ENCODE data around the gene ZBTB17.
"Not testable (repeated sequence)": the region's sequence is repeated elsewhere in the genome, so short reads cannot be mapped to it uniquely, and the experiment has no call there.

- TF ChIP-seq MXI1 (IDR thresholded peaks at IDR 0.05; ENCODE audit: low read depth, low read length); AFF1 (IDR thresholded peaks at IDR 0.05; ENCODE audit: low read depth in 1 of 2, partially characterized antibody in 2 of 2); ZFX (CRISPR knock-in tag; IDR thresholded peaks at IDR 0.05); RUNX1 (IDR thresholded peaks at IDR 0.05; ENCODE audit: low read depth); NFYB (IDR thresholded peaks at IDR 0.05; ENCODE audit: extremely low read depth, insufficient read length); RCOR1 (IDR thresholded peaks at IDR 0.05; ENCODE audit: borderline replicate concordance in 1 of 2, low read depth in 2 of 2, low read length in 2 of 2); HMG20B (CRISPR knock-in tag; IDR thresholded peaks at IDR 0.05); TGIF2 (CRISPR knock-in tag; IDR thresholded peaks at IDR 0.05); EP300 (IDR thresholded peaks at IDR 0.05; ENCODE audit: low read length); SMAD2 (IDR thresholded peaks at IDR 0.05; ENCODE audit: low read depth, low read length); POLR2A (conservative IDR thresholded peaks at IDR 0.05); CTCF (IDR thresholded peaks at IDR 0.05 in 2 of 3, conservative IDR thresholded peaks at IDR 0.05 in 1 of 3; ENCODE audit: insufficient read depth in 2 of 3, low read depth in 1 of 3, low read length in 3 of 3); HDAC2 (IDR thresholded peaks at IDR 0.05); STAT5B (CRISPR knock-in tag; IDR thresholded peaks at IDR 0.05): not testable (repeated sequence)
These were observed 45.0 kb upstream of the ZBTB17 start for GRCh38 chr1:16020878-16021277.

All from K562 (cell line).